Right renal cortex interstitium (tissue), 3 donors: ENCODE results near the gene STIP1. TPM values are rescaled to one million over a fixed set of nuclear protein-coding genes. Genes with fewer than 3 reads are reported as not detected.

ENCODE experiments used
- DNase-seq, 3 donors: peaks; one replicate each; pipeline ENCODE4 v3.0.0-alpha.2; 2013; ENCODE audit warnings: low read depth in 3 of 3, low spot score in 2 of 3
- polyA plus RNA-seq, 3 donors: library from polyadenylated mRNA; unstranded; fragments of 120-200 nt; gene quantifications; one replicate each; pipeline ENCODE4 v1.2.1, GENCODE V29; 2013; ENCODE audit not compliant: insufficient read length in 3 of 3

STIP1 gene
- polyA plus RNA-seq = 100 to 1,000 TPM; 188 to 220 (median 209) TPM

DNA sequence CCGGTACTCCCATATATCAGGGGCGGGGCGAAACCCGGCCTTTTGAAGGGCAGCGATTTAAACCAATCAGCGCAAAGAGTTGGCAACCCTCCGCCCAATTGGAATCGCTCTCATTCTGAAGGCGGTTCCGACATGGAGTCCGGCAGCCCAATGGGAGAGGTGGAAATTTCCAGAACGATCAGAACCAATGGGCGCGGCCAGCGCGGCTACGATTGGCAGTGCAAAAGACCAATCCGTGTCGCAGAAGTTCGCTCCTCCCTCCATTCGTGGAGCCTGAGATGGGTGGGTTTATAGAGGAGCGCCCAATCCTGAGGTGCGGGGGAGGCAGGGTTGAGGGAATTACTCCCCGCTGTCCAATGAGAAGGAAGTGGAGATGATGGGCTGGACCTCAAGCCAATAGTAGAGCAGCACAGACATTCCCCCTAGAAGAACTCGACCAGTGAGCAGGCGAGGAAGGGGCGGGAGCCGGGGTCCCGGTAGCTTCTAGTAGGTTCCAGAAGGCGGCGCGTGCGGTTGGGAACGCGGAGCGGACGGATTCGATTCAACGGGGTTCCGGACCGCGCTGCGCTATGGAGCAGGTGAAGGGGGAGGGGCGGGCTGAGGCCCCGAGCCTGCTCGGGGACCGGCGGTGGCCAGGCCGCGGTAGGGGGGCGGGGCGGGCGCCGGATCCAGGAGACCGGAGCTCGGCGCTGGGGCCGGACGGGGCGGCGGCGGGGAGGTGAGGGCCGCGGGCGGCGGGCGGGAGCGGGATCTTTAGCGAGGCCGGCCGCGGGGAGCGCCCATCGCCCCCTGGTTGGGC lies at the start of gene STIP1:
Gene STIP1 (plus strand): TSS at position 479 of the 799 bp plus-strand sequence. CDS start 91 bp downstream, at position 570.
- DNase-seq = peak; percentile 99 to 100 (median 100)

DNA sequence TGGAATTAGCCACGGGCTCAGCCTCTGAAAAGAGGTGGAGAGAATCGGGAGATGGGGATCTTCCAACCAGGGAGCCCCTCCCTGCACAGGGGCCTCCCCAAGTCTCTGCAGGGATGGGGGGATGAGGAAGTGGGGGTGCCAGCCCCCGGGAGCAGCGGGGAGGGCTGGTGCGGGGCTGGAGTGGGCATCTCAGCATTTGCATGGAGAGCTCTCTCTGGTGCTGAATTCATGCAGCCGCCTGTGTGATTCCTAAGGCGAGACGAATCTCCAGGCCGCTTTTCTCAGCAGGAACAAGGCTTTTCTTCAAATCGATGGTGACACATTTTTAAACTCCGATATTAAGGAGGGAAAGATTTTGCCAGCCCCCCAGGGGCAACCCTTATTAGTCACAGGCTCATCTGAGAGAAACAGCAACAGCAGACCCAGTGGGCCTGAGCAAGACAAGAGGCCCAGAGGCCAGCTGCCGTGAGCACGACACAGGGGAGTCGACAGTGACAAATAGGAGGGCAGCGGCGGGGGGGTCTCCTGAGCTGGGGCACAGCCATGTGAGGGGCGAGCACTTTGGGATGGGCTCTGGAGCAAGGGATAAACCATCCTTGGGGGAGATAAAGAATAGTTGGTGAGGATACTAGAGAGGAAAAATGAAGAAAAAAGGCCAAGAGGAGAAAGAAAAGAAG lies 49.1 kb upstream of the STIP1 start:
- no peak for DNase-seq

DNA sequence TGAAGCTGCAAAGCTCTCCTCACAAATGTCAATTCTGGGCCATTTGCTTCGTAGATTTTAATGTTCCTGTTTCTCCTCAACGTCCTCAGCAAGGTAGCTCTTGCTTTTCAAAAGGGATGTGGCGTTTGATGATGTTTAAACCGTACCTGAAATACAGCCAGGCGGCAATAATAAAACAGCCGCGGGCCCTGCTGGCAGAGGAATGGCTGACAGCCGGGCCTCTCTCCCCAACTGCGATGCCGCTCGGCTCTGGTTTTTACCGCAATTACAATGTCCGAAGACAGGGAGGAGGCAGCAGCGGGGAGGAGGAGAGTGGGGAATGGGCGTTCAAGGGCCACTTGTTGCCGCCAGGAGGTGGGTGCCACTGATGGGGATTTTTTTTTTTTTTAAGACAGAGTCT lies 47.6 kb upstream of the STIP1 start:
- no peak for DNase-seq

DNA sequence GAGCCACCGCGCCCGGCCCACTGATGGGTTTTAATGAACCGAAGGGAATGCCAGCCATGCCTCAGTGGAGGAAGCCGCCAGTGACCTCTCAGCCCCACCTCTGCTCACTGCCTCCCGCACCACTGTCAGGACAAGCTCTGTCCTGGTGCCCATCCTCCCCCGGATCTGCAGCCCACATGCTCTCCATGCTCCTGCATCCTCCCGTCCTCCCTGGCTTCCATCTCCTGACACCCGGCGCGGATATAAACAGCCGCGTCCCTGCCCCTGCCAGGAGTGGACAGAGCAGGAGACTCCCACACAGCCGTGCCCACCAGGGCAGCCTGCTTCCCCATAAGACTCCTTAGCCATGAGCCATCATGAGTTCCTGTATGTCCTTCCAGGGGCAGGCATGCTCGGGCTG lies 46.9 kb upstream of the STIP1 start:
- DNase-seq = no peak

DNA sequence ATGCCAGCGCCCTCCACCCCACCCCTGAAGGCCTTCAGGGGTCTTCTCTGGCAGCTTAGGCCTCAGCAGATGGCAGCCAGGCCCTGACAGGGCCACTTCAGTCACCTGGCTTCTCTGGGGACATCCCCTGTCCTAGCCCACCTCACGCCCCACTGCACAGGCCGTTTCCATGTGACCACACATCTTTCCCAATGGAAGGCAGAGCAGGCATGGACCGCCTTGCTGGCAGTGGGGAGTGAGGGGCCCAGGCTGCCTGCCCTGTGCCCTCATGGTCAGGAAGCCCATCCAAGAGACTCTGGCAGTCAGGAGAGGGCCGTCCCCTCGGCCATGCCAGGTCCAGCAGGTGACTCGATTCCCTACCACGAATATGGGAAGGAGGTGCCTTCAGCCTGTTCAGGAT lies 45.9 kb upstream of the STIP1 start:
- DNase-seq = no peak

DNA sequence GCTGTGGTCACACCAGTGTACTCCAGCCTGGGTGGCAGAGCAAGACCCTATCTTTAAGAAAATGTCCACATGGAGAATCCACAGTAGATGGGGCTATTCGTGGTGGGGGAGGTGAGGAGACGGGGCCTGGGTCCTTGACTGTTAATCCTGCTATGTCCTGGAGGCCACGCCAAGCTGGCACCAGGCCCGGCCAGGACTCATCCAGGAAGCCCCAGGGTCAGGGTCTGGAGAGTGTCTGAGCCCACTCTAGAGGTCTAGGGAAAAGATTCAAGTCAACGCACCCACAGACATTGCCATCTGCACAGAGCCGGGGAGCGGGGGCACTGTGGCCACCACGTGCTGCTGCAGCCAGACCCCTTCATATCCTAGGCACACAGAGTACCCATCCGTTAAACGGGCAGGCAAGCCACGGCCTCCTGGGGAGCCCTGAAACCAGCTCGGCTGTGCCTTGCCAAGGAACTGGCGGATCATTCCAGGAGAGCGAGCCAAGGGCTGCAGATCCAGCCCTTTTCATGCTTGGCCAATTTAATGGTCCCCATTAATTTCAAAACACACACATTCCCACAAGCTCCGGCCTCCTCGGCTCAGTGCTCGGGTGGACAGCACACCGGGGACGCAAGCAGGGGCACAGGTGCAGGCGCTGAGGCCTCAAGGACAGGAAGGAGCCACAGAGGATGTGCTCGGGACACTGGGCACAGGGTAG lies 44.7 kb upstream of the STIP1 start:
- no peak for DNase-seq

DNA sequence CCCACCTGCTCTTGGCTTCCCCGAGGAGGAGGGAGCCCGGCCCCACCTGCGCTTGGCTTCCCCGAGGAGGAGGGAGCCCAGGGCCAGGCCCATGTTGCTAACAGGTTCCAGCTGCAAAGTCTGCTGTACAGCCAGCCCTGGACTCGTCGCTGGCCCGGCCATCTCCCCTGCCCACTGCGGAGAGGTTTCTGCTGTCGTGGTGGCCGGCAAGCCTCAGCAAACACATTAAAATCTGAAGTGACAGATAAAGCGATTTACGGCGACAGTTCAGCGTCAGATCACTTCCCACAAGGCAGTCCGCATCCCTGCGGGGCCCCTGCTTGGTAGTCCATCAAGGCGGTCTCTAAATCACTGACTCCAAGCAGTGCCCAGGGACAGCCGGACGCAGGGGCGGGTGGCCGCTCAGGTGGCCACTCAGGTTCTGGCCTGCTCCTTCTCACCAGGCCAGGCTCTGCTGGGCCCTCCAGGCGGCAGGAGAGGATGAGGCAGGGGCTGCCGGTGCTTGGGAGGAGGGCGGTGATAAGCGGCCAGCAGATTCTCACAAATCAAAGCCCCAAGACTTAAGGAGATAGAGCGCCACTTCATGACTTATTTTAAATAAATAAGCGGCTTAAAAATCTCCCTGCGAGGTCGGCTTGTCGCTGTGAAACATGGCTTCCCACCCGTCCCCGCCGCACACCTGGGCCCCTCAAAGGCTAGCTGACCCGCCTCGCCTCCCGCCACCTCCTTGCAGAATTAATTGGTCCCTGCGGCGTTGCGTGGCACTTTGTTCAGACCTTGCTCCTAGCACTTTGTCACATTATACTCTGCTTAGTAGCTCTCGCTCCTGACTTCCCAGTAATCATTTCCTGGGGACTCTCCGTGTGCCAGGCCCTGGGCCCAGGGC lies 41.1 kb upstream of the STIP1 start:
- DNase-seq = no peak

DNA sequence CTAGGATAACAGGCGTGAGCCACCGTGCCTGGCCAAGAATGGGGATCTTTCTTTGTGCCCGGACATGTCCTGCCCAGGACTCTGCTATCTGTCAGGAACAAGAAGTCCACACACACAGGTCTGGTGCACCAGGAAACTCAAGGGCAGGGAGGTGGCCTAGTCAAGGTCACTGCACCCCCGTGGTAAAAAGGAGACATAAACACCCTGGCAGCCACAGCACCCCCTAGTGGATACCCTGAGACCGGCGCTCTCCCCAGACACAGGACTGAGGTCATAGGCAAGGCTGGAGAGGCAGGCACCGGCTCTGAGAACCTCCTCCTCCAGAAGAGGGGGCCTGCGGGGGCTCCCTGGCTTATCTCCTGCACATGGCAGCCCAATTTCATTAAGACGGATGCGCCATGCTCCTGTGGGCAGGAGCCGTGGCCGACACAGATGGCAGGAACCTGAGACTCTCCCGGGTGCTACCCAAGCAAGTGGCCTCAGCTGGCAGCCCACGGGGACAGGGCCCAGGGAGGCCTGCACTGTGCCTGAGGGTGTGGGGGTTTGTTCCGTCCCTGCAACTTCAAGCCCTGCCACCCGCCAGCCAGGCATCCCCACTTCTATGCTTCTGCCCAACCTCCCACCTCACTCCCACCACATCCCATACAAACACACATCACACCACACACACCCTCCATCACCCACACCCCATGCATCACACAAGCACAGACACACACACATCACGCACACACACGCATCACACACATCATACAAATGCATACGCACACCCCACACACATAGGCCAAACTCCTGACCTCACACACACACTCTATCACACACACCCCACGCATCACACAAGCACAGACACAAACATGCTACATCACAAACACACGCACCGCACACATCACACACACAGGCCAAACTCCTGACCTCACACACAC lies 39.7 kb upstream of the STIP1 start:
- no peak for DNase-seq

DNA sequence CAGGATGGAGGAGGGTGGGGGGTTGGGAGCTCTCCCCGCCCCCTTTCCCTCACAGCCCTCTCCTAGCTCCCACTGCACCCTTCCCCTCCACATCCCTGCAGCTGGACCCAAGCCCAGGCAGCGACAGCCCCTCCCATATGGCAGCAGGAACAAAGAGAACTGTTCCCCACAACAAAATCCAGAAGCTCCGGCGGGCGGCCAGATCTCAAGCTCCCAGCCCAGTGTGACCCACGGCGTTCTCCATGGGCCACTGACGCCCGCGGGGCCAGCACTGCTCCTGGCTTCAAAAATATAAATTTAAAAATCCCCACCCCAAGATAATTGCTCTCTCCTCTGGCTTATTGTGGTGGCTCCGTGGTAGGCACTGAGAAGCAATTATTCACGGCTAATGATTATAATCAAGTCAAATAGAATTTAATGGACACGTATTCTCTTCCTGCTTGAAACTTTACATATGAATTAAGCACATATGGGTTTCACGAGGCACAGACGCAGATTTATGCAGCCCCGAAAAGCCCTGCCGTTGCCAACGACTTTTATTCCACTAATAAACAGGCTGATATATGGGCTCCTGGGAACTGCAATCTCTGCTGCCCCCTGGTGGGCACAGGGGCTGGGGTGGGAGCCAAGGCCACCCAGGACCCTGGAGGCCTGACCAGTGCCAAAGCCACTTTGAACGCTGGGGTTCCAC lies 37.6 kb upstream of the STIP1 start:
- DNase-seq = peak in 2 of 3 donors; percentile 73 to 80

DNA sequence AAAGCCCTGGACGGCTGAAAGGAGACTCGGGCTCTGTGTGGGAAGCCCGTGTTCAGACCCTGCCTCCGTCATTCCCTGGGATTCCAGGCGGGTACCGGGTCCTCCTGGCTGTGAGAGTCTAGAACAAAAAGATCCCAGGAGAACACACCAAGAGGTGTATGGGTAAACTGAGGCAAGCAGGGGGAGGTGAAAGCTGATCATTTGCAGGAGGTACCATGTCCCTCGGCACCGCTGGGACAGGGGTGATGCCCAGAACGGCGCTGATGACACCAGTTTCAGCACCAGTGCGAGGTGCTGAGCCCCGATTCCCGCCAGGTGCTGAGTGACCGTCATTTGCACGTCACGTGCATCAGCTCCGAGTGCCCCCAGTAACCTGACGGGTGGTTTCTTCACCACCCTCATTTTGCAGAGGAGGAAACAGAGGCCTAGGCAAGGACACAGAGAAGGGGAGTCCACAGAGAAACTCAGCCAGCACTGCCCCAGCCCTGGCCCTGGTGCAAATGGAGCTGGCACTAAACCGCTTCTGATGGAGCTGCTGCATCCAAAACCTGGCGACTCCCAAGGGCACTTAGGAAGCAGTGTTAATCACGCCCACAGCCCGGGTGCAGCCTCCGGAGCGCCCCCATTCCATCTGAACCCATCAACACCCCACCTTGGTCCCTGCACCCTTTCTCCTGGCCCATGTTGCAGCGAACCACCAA lies 36.9 kb upstream of the STIP1 start:
- DNase-seq = no peak

DNA sequence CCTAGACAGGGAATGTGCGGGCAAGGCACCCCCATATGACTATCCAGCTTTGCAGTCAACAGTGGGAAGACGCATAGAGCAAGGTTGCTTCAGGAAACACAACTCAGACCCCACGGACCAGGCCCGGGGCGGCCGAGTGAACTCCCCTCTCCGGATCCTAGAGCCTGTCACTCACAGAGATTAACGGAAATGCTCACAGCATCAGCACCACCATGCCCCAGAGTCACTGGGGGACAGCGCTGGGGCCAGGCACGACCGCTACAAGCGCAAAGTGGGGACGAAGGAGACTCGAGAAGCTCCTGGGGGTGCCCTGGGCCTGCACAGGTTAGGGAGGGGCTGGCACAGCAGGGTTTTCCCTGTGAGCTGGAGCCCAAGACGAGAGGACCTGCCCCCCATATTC lies 35.9 kb upstream of the STIP1 start:
- DNase-seq = no peak

DNA sequence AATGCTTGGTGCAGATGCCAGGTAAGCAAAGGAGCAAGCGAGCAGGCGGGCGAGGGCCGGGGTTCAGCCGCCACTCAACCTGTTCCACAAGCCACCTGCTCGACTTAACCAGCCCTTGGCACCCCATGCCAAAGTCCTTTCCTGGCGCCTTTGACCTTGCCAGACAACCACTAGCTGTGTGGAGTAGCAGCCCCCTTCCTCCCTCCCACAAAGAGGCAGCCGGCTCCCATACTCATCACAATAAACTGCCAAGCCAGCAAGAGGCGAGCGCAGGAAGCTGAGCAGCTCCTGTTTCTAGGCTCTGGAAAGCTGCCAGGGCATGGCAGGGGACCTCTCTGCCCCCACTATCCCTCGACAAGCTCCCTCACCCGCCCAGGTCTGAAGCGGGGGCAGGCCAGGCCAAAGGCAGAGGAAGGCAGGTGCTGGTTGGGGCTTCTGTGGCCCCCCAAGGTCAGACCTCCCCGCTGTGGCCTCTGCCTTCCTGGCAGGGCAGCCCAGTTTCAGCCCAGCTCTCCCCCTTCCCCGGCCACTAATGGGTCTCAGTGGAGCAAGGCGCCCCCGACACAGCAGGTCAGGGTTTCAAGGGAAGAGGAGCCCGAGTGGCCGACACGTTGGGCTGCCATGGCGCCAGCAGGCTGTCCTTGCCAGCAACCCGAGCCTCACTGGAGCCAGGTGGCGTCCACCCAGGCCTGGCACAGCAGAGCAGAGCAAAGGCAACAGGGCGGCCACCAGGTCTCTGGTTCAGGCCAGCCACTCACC lies 35.3 kb upstream of the STIP1 start:
- DNase-seq = no peak

DNA sequence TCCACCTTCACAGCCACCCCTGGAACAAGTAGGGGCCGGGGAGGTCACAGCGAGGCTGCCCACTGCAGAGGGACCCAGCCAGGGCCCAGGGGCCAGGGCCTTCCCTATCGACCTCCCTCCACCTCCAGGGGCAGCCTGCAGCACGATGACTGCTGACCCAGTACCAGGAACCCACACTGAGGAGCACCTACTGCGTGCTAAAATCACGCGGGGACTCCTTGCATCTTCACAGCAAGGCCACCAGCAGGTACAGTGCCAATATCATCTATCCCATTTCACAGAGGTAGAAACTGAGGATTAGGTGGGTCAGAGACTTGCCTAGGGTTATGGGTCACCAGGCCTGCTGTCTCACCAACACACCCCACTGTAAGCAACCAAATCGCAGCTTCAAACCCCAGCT lies 34.6 kb upstream of the STIP1 start:
- DNase-seq = no peak

DNA sequence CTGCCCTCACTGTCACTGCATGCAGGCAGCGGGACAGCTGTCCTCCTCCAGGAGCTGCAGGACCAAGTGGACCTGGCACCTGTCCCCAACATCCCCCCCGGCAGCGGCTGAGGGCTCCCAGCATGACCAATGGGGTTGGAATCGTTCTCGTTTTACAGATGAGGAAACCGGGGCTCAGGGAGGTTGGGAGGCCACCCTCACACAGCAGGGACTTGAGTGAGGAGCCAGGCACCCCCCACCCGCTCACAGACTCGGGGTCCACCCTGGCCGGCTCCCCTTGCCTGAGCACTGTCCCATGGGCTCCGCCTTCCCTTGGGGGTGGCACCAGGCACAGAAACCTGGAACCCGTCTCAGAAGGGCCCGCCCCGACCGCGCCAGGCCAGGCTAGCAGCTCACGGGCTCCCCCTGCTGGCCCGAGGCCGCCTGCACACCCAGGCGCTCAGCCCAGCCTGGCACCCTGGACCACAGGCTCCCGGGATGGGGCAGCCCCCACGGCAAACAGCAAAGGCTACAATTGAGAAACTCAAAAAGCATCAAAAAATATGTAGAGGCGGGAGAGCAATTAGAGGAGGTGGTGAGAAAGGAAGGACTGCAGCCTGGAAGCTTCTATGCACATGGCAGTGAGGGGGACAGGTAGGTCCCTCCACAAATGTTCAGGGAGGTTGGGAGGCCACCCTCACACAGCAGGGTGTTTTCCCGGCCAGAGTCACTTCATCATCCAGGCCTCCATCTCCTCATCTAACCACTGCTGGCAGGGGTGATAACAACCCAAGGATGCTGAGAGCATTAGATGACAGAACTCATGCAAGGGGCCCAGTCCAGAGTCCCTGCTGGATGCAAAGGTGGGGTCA lies 32.9 kb upstream of the STIP1 start:
- no peak for DNase-seq

DNA sequence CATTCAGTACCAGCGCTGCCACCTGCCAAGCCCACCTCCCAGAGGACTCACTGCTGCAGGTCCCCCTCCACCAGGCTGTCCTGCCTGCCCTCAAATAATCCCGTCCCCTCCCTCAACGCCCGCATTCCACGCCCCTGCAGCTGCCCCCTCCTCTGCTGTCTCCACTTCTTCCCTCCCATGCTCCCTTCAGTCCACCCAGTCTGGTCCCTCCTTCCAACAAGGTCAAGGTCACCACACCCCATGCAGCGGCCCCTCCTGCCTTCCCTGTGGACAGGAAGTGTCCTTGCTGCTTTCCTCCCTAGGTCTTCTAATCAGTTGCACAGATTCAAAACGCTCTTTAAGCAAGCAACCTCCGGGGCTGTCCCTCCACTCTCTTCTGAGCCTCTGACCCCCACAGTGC lies 32.2 kb upstream of the STIP1 start:
- DNase-seq = no peak

DNA sequence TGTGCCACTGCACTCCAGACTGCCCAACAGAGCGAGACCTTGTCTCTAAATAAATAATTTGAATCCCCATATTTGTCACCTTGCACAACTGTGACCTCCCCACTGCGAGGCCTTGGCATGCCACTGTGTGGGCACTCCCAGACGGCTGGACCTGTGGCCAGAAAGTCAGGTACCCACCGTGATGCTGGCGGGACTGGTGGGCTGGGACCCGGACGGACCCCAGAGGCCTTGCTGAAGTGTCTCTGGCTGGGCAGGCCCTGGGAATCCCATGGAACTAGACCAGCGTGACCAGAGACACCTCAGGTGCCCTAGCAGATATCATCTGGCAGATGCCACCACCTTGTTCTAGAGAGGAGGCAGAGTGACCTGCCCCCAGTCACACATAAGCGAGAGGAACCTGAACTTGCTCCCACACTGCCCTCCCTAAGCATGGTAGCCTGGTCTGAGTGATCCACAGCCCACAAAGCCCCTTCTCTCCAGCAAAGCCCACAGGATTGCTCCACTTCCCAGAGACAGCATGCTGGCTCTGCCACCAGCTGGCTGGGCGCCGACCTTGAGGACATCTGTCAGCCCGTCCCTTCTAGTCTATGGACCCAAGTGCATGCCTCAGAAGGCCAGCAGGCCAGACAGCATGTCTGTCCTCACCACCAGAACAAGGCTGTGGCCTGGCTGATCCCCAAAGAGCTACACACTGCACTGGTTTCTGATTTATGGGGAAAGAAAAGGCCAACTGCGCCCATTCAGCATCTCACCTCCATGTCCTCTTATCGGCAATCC lies 29.5 kb upstream of the STIP1 start:
- DNase-seq = no peak
